Fibroblast of lung (primary cell): Measurements from ENCODE around the gene S100A2. TPM values are rescaled to one million over a fixed set of nuclear protein-coding genes. Genes with fewer than 3 reads are reported as not detected.

Experiments
- DNase-seq, 2 donors: peaks; one replicate each; pipeline versions ENCODE4 v3.0.0 to v3.0.0-alpha.2; 2010; ENCODE audit warnings: low read depth in 2 of 2
- H2AFZ ChIP-seq: 2 replicates; pipeline ENCODE4 v1.5.1; 2012; ENCODE audit warnings: low read length, control low read depth, inconsistent platforms
- H3K27ac ChIP-seq: 2 replicates; pipeline ENCODE4 v1.5.1; 2011; ENCODE audit warnings: low read length, control low read depth; ENCODE audit not compliant: insufficient read depth
- H3K27me3 ChIP-seq: 2 replicates; pipeline ENCODE4 v1.5.1; 2011; ENCODE audit warnings: mild to moderate bottlenecking, low read length; ENCODE audit not compliant: control insufficient read depth, insufficient read depth
- H3K36me3 ChIP-seq: 2 replicates; pipeline ENCODE4 v1.5.1; 2011; ENCODE audit warnings: low read length; ENCODE audit not compliant: control insufficient read depth, insufficient read depth
- H3K4me1 ChIP-seq: 2 replicates; pipeline ENCODE4 v1.5.1; 2011; ENCODE audit warnings: low read length; ENCODE audit not compliant: control insufficient read depth, insufficient read depth; ENCODE audit errors: extremely low read depth
- H3K4me2 ChIP-seq: 2 replicates; pipeline ENCODE4 v1.5.1; 2011; ENCODE audit warnings: low read length, control low read depth; ENCODE audit not compliant: insufficient read depth; ENCODE audit errors: extremely low read depth
- H3K4me3 ChIP-seq, 4 experiments: fragments of 200-600 bp in 1 of 4; sonication (generic) in 1 of 4; replicated peaks in 1 of 4; 2 replicates each; pipeline ENCODE4 v1.5.1; 2011 to 2016; ENCODE audit warnings: low read length in 4 of 4, low read depth in 3 of 4, mild to moderate bottlenecking in 3 of 4, control low read depth in 2 of 4, inconsistent platforms in 1 of 4, mixed read lengths in 1 of 4; ENCODE audit not compliant: insufficient read depth in 1 of 4; ENCODE audit errors: control extremely low read depth in 1 of 4
- H3K79me2 ChIP-seq: 2 replicates; pipeline ENCODE4 v1.5.1; 2012; ENCODE audit warnings: mild to moderate bottlenecking, low read length, inconsistent platforms; ENCODE audit not compliant: control insufficient read depth, insufficient read depth
- H3K9ac ChIP-seq: 2 replicates; pipeline ENCODE4 v1.5.1; 2011; ENCODE audit warnings: mild to moderate bottlenecking, low read length, control low read depth; ENCODE audit not compliant: insufficient read depth
- H3K9me3 ChIP-seq: 2 replicates; pipeline ENCODE4 v1.5.1; 2012; ENCODE audit warnings: low read depth, low read length; ENCODE audit not compliant: control insufficient read depth, insufficient read depth
- H4K20me1 ChIP-seq: 2 replicates; pipeline ENCODE4 v1.5.1; 2011; ENCODE audit warnings: low read length; ENCODE audit not compliant: control insufficient read depth, insufficient read depth; ENCODE audit errors: extremely low read depth
- CTCF ChIP-seq, 2 donors: IDR thresholded peaks in 1 of 2; conservative IDR thresholded peaks in 1 of 2; 1 replicate in 1 of 2; 2 replicates in 1 of 2; pipeline ENCODE4 v1.5.1; 2011 to 2012; ENCODE audit warnings: low read length in 2 of 2, control low read depth in 1 of 2, inconsistent platforms in 1 of 2, low read depth in 1 of 2, mild to moderate bottlenecking in 1 of 2
- EZH2 ChIP-seq: IDR thresholded peaks from 2 replicates; pipeline ENCODE4 v1.5.1; 2012; ENCODE audit warnings: low read length, control low read depth, mild to moderate bottlenecking; ENCODE audit errors: missing control alignments
- polyA plus RNA-seq, 2 donors: library from polyadenylated mRNA; depleted of rRNA in 1 of 2; stranded (reverse) in 1 of 2; unstranded in 1 of 2; fragments of >200 nt; gene quantifications; 2 replicates each; pipeline ENCODE4 v1.2.1, GENCODE V29; 2011 to 2012; ENCODE audit warnings: missing spikeins in 1 of 2
- total RNA-seq: library from RNA; depleted of rRNA; stranded (reverse); fragments of >200 nt; gene quantifications from 2 replicates; pipeline ENCODE4 v1.2.1, GENCODE V29; 2014

The S100A2 gene
- total and polyA plus RNA-seq, 2 donors (not counting 1 experiment from before 2014, with no cell fraction given), result 3.6 to 4.8 TPM

- TF ChIP-seq EZH2 (no peak), CTCF (conservative IDR thresholded peaks at IDR 0.05 in 1 of 2, IDR thresholded peaks at IDR 0.05 in 1 of 2; ENCODE audit: low read depth in 1 of 2, low read length in 2 of 2) (no peak)
- Histone ChIP-seq H3K79me2 (peaks cover 60% of the 10 kb centered on the region), H3K27ac (peak overlapping the region; percentile 86), H2AFZ (no peak overlapping the region), H3K9ac (peak overlapping the region; percentile 65), H3K4me2 (peak overlapping the region; percentile 92), H3K4me1 (peaks cover 23% of the 10 kb centered on the region), H3K4me3 (peak overlapping the region; percentile 87 to 92 (median 88)), H4K20me1 (no peaks in the 10 kb centered on the region), H3K9me3 (no peaks in the 10 kb centered on the region), H3K36me3 (peaks cover 10% of the 10 kb centered on the region), H3K27me3 (no peaks in the 10 kb centered on the region)
- DNase-seq, result no peak
These were observed 46.6 kb upstream of the S100A2 start for GRCh38 chr1:153612111-153612754.

- Histone ChIP-seq H3K27ac (peak overlapping the region; percentile 86), H4K20me1 (no peaks in the 10 kb centered on the region)
These were observed 45.7 kb upstream of the S100A2 start for GRCh38 chr1:153611356-153611755.

GRCh38 chr1:153610811-153611301 lies 45.2 kb upstream of the S100A2 start:
- H3K27me3 ChIP-seq, result no peaks in the 10 kb centered on the region
- H3K4me2 ChIP-seq, result peak overlapping the region; percentile 92
- H3K9me3 ChIP-seq, result no peaks in the 10 kb centered on the region
- no peak overlapping the region for H3K9ac ChIP-seq
- H2AFZ ChIP-seq, result no peak overlapping the region
- H3K79me2 ChIP-seq, result peaks cover 61% of the 10 kb centered on the region
- H3K4me3 ChIP-seq, result peak overlapping the region; percentile 87 to 92 (median 88)
- peaks cover 15% of the 10 kb centered on the region for H3K36me3 ChIP-seq
- TF ChIP-seq EZH2 (no peak), CTCF (conservative IDR thresholded peaks at IDR 0.05 in 1 of 2, IDR thresholded peaks at IDR 0.05 in 1 of 2; ENCODE audit: low read depth in 1 of 2, low read length in 2 of 2) (no peak)
- peaks cover 20% of the 10 kb centered on the region for H3K4me1 ChIP-seq
- peak overlapping the region; percentile 86 for H3K27ac ChIP-seq
- H4K20me1 ChIP-seq, result no peaks in the 10 kb centered on the region
- DNase-seq, result peak; percentile 48 to 72

More at GRCh38 chr1:153611356-153611755, 45.7 kb upstream of the S100A2 start:
- Histone ChIP-seq H3K4me1 (peaks cover 20% of the 10 kb centered on the region), H2AFZ (no peak overlapping the region), H3K9me3 (no peaks in the 10 kb centered on the region), H3K36me3 (peaks cover 15% of the 10 kb centered on the region), H3K9ac (peak overlapping the region; percentile 65), H3K27me3 (no peaks in the 10 kb centered on the region), H3K79me2 (peaks cover 61% of the 10 kb centered on the region), H3K4me2 (peak overlapping the region; percentile 92), H3K4me3 (peak overlapping the region; percentile 87 to 92 (median 88))
- DNase-seq, result no peak
- TF ChIP-seq EZH2 (no peak), CTCF (conservative IDR thresholded peaks at IDR 0.05 in 1 of 2, IDR thresholded peaks at IDR 0.05 in 1 of 2; ENCODE audit: low read depth in 1 of 2, low read length in 2 of 2) (no peak)
